HG02571 (cell line): ENCODE data around the gene PSMB7.

ENCODE experiments used
- ATAC-seq: cut with Tn5 transposase; IDR thresholded peaks from one replicate; pipeline ENCODE4 v1.9.1; 2021; ENCODE audit warnings: mild to moderate bottlenecking, moderate library complexity; ENCODE audit not compliant: unreplicated experiment

Gene PSMB7

DNA sequence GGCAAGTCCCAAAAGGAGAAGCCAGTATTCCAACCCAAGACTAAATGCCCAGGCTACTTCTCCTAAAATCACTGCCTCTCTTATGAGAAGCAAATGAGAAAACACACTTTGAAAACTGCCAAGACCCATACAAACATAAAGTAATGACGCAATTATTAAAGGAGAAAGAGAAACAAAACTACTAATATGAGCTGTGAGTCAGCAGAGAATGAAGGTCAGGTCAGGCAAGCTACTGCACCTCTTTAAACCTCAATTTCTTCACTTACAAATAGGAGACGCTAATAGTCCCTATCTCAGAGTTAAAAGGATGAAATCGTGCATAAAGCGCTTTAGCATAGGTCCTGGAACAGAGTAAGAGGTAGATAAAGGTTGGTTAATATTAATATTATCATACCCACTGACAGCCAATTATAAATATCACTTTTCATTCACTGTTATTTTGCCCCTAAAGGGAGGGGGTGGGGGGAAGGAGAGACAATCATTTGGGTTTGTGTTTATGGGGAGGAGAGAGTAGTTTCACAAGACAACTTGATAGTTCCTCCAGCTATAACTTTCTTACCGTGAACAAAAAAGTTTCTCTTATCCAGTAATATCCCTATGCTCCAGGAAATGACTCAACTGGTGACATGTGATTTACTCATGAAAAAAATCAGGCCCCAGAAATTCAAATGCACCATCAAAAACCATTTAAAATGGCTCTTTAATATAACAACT is 3.6 kb downstream of the PSMB7 start:
- no peak for ATAC-seq

DNA sequence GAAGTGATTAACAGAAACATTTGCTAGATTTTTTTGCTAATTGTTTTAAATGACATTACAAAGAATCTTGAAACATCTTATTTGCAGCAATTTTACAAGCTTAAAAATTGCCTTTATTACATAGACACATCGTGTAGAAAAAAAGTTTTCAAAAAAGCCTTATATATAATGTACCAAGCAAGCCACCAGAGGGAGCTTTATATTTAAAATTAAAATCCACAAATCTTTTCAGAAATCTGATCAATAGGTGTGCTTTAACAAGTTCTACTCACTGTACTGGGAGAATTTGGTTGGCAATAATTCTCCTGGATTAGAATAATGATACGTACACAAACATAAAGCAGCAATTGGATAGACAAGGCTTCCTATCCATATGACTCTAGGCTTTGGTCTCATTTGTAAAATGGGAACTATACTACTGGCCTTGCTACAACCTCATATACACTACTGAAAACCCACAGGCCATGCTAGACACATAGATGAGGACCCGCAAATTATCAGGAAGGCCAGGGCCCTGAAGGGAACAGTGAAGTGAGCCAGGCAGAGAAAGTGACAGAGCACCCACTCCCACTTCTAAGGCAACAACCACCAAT is 4.8 kb downstream of the PSMB7 start:
- ATAC-seq = no peak

DNA sequence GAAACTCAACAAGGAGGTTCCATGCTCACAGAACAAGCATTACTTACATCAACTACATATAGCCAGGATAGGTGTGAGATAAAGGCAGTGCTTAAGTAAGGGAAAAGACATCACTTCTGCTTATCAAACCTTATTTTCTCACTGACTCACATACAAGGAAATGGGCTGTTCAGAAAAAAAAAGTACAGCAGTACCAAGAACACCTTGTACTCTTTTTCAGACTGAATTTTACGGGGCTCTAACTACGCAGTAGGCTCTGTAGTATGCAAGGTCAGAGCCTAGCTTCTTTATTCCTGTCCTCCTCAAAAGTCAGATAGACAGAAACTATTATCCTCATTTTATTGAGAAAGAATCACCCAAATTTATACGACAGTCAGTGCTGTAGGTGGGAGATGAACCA is 5.8 kb downstream of the PSMB7 start:
- ATAC-seq = no peak

DNA sequence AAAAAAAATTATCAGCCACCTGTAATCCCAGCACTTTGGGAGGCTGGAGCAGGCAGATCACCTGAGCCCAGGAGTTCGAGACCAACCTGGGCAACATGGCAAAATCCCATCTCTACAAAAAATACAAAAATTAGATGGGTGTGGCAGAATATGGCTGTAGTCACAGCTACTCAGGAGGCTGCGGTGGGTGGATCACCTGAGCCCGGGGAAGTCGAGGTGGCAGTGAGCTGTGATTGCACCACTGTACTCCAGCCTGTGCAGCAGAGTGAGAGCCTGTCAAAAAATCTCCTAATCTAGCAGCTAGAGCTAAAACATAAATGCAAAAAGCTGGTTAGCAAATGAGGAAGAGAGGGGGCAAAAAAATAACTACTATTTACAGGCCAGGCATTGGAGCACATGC is 12.0 kb downstream of the PSMB7 start:
- ATAC-seq = no peak

DNA sequence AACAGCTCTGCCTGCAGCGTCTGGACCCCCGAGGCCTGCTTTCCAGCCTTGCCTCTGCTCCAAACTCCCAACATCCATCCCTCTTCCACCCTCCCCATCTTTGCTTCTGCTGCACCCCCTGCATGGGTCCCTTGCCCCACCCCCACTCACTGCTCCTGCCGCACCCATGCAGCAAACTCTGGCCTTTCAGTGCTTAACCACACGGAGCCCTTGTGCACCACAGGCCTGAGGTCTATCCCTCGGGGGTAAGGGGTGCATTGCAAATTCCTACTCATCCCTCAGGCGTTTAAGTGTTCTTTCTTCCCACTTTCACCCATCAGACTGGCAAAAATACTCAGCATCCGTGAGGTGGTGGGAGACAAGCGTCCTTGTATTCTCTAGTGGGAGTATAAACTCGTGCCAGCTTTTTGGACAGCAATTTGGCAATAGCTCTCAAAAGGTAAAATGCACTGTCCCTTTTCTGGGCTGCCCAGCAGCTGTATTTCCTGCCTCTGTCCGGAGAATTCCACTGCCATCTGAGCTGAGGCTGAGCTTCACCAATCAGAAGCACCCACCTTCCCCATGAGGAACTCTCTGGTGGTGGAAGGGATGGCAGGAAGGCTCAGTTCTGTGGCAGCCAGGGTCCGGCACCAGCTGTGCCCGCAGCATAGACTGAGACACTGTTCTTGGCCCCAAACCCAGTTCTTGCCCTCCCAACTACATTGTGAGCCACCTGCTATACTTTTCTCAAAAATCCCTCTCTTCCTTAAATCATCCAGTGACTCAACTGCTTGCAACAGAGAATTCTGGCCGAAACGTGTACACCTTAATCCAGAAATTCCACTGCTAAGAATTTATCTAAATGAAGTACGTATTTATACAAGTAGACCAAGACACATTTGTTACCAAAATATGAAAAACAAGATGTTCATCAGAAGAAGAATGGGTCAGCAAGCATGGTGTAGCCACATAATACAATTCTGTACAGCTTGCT is 15.0 kb downstream of the PSMB7 start:
- ATAC-seq = no peak

DNA sequence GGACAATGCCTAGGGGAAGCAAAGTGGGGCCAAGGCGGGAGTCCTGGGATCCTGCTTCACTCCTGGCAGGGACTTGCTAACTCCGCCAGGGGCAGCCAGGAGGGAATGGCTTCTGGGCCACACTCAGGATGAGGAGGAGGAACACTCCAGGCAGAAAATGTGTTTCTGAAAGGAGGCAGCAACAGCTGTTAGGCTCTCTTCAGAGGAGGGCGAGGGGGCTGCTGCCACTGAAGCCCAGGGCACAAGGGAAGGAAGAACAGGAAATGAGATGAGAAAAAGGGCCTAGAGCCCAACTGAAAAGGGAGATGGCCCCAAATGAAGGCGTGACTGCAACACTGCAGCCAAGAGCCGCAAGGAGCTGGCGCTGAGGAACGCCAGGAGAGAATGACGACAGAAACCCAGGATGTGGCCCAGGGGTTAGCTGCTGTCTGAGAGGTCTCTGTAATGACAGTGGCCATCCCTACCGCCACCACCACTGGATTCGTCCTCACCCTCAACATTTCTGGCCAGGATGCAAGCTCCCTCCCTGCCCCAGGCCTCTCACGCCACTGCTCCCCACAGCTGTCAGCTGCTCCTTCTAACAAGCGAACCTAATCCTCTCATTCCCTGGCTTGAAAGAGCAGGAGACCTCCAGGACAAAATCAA is 15.8 kb downstream of the PSMB7 start:
- ATAC-seq = no peak

DNA sequence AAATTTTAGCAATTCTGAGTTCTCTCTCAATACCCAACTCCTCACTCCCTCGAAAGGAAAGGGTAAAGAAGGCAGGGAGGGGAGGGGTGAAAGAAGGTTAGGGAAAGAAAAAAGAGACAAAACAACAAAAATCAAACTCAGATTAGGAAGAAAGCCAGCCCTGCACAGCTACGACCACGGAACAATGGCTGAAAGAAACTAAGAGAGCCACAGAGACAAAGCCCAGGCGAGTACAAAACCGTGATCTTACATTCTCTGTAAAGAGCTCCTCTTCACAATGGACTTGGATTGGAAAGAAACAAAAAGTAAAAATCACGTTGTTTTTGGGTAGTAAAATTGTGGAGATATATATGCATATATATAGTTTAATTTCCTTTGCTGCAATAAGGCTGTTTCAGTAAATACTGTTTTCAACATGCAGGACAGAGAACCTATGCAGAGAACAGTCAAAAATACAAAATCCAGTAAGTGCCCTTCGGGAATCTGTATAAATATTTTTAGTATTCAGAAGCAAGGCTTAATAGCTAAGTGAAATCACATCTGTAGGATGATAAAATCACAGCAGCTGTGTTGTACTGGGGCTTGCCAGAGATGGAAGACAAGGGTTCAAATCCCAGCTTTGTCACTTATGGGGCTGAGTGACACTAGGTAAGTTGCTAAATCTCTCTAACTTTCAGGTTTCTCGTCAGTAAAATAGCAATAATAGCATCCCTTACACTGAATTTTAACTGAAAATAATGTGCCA is 16.9 kb downstream of the PSMB7 start:
- no peak for ATAC-seq

DNA sequence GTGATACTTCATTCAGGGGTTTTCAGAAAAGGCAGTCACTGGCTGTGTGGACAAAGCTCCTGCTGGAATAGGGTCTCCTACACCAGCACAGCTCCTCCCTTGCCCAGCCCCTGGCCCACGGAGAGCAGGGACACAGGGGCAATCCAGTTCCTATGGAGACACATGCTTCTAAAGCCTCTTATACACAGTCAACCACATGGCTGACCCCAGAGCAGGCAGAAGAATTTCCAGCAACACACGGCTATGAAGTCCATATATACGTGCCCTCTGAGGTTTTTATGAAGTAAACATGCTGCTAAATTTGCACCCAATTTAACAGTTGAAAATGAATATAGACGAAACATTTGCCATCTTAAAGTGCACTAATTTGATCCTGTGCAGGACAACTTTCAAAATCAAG is 19.4 kb downstream of the PSMB7 start:
- no peak for ATAC-seq

DNA sequence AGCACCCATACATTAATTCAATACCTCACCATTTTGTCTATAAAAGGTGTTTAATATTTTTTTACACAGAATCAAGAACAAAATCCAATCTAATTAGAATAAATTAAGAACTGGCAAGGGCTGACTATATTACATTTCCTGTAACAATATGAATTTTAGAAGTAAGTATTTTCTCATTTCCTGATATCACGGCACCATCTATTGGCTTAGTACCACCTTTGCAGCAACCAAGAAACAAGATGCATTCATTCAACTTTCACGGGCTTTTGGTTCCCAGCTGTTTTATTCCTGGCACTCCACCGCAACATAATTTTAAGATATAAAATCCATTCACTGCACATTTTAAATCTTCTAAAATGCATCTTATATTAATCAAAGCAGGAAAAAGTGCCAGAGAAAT is 20.6 kb downstream of the PSMB7 start:
- no peak for ATAC-seq

DNA sequence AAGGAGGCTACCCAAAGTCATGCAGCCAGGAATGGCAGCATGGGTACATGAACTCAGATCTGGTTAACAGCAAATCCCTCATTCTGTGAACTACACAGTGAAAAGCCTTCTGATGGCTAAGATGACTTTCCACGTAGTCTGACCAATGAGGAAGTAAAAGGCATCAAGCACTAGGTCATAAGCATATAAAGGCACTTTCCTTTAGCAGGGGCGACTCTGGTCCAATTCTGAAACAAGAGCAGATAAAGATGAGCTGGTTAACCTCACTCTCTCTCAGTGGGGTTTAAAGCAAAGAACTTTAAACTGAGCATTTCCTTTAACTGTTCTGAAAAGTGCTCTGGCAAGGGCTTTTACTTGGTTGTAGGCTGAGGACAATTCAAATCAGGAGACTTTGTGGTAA is 21.1 kb downstream of the PSMB7 start:
- no peak for ATAC-seq

DNA sequence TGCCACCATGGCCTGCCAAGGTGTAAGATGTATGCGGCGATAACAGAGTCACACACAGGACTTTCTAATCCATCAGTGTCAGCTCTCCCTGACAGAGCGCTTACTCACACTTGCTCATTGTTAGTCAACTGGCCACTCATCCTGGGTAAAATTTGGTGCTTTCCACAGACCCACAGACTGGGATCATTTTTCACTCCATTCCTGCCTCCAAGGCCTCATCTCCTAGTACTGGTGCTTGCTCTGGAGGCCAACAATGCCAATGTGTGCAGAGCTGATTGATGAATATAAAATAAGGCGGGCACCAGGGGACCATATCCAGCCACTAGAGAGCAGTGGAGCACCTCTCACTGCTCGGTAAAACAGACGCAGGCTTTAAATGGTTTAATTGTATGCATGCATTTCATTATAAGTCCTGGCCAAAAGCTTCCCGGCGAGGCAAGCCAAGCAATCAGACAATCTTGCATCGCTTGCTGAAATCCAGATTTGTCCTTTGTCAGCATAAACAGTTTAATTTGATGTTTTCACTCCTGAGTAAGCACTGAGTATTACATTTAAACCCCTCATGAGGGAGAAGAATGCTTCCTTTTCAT is 22.3 kb downstream of the PSMB7 start:
- ATAC-seq = no peak

DNA sequence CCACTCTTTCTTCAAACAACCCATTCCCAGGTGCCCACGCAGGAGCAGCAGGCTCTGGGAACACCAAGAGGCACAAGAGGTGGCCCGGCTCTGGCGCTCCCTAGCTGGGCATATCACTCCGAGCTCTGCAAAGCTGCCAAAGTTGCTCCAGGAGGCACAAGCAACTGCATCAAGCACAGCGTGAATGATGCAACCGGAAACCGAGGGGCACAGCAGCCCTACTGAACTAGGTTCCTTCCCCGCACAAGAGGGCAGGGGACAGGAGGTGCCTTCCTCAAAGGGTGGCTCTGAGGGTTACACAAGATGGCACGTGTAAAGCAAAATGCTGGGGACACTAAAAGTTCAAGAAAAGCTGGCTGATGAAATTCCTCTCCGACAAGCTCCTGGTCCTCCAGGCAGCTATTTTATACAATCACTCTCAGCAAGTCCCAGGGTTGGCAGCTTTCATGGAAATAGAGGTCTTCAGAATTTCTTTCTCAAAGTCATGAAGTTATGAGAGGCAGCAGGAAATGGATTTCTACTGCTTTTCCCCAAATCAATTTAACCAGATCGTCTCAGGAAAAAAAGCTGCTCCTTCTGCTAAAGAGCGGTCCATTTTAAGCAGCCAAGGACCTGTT is 22.9 kb downstream of the PSMB7 start:
- ATAC-seq = no peak

DNA sequence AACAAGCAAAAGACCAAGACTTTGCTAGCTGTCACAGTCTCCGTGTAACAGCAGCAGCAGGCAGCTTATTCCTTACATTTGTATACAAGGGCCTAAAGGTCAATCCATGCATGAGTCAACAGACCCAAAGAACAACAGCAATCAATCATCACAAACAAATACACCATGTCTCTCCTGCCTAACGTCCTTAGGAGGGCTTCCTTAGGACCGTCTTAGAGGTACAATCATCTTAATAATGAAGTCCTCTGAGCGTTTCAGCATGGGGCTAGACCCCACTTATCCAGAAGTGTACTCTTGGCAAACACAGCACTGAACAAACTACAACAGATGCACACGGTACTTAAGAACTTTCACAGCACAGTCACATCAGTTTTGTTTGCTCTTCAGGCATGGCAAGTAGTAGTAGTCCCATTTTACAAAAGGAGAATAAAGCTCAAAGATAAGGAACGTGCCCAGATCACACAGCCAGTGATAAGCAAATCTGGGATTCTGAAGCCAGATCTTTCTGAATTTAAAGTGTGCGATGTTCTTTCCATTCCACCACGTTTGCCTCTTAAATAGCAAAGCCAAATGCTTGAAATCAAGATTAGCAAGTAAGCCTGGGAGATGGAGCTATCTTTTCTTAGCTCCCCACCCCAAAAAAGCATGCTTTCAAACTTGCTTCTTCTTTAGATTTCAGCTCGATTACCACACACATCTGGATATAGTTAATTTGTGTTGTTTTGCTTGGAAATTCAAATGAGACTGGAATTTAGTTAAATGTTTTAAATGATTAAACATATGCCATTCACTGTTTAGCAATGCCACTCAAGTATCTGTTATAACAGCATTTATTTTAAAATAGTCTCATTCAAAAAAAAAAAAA is 24.2 kb downstream of the PSMB7 start:
- ATAC-seq = no peak

DNA sequence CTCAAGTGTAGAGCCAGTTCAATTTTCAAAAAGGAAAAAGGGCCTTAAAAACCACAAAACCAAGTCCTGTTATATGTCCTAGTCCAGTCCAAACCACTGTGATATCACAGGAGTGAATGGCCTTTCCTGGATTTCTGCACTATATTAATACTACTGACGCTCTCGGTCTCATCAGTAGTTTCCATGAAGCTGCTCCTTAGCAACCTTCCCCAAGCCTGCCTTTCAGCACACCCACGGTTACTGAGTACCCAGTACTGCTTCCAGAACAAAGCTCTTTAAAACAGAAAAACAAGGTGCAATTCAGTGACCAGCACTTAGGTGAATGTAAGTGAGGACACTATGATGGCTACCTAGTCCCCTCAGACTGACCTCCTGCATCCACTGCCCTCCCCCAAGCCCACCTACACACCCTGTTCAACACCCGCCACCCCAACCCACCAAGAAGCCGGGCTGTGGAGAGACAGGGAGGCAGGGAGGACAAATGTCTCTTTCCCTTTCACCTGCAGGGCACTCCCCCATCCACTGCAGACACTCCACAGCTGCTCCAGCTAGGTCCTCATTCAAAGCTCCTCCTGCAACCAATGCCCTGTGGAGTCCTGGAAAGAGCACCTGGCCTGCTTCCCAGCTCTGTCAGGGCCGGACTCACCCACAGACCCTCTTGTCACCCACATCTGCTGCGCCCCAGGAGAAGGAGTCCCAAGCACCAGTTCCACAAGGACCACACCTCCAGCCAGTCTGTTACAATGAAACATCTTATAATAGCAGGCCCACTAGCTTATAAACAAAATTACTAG is 25.9 kb downstream of the PSMB7 start:
- no peak for ATAC-seq

DNA sequence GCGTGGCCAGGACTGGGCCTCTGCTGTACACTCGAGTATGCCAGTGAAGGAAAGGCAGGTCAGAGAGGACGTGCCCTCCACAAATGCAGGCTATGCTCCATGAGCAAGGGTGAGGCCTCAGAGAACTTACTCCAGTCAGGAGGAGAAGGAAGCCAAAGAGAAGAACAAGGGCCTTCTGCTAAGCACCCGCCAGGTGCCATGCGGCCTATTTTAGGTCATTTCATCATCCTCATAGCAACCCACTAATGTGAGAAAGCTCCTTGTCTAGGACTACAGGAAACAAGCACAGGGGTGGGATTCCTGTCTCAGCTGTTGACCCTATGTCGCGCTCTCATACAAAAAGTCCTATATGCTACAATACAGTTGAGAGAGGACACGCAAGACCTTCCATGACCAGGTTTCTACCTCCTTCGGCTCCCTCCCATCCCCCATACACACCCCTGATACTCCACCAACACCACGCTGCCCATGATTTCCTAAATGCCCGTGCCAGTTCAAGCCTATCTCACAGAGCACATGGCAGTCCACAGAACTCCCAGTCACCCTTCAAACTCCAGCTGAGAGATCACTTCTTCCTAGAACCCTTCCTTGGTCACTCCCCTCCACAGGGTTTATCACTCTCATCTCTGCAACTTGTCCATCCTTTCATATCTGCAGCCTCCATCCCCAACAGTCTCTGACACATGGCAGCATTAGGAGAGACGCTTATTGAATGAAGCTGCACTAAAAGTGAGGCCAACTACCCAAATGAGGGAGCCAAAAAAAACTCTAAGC is 26.8 kb downstream of the PSMB7 start:
- no peak for ATAC-seq

DNA sequence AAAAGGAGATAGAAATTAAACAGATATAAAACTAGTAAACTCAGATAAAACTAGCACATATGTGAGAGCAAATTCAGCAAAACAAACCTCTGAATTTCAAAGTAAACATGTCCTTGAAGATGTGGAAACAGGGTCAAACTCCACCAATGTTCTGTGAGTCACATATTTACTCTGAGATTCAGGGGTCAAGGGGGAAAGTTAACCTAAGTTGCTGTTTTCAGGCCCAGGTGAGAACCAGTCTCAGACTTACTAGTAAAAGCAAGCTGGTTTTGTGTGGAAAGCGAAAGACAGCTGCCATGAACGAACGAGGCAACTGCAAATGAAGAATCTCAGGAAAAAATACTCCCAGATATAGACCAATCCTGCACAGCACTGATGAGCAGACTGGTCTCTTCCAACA is 29.0 kb downstream of the PSMB7 start:
- ATAC-seq = no peak

DNA sequence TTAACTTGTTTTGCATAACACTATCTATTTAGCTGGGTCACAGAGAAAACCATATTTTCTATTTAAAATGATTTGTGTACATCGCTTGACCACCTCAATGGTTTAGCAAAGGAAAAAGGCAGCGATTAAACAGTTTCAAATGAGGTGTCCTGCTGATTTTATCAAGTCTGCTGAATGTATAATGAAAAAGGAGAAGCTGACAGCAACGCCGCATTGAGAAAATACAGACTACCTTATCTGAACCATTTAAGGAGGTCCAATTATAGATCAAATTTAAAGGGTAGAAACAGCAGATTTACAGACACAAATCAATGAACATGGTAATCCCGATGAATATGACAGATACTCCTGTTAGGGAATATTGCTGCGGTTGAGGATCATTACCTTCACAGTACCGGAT is 29.6 kb downstream of the PSMB7 start:
- no peak for ATAC-seq
